HL-60 (cell line): ENCODE results near the gene LRRC42.

Experiments
- GABPA ChIP-seq: IDR thresholded peaks from 2 replicates; pipeline ENCODE4 v1.6.1; 2012; ENCODE audit warnings: low read depth
- POLR2AphosphoS5 ChIP-seq: IDR thresholded peaks from 2 replicates; pipeline ENCODE4 v1.6.1; 2012; ENCODE audit warnings: low read depth
- SPI1 ChIP-seq: IDR thresholded peaks from 2 replicates; pipeline ENCODE4 v1.6.1; 2012; ENCODE audit warnings: low read depth, mild to moderate bottlenecking, borderline replicate concordance
- TF ChIP-seq, protein P1 (sequence below): IDR thresholded peaks from one replicate; pipeline ENCODE4 v1.5.1; 2011; ENCODE audit warnings: low read length, control low read depth, inconsistent platforms; ENCODE audit not compliant: insufficient read depth
- TF ChIP-seq, protein P2 (sequence below): IDR thresholded peaks from 2 replicates; pipeline ENCODE4 v1.6.1; 2012; ENCODE audit warnings: low read depth; ENCODE audit not compliant: insufficient replicate concordance

- TF ChIP-seq, protein P1, sequence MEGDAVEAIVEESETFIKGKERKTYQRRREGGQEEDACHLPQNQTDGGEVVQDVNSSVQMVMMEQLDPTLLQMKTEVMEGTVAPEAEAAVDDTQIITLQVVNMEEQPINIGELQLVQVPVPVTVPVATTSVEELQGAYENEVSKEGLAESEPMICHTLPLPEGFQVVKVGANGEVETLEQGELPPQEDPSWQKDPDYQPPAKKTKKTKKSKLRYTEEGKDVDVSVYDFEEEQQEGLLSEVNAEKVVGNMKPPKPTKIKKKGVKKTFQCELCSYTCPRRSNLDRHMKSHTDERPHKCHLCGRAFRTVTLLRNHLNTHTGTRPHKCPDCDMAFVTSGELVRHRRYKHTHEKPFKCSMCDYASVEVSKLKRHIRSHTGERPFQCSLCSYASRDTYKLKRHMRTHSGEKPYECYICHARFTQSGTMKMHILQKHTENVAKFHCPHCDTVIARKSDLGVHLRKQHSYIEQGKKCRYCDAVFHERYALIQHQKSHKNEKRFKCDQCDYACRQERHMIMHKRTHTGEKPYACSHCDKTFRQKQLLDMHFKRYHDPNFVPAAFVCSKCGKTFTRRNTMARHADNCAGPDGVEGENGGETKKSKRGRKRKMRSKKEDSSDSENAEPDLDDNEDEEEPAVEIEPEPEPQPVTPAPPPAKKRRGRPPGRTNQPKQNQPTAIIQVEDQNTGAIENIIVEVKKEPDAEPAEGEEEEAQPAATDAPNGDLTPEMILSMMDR: no peak
- no peak for TF ChIP-seq GABPA
- TF ChIP-seq SPI1: no peak
- TF ChIP-seq POLR2AphosphoS5: no peak
- TF ChIP-seq, protein P2, sequence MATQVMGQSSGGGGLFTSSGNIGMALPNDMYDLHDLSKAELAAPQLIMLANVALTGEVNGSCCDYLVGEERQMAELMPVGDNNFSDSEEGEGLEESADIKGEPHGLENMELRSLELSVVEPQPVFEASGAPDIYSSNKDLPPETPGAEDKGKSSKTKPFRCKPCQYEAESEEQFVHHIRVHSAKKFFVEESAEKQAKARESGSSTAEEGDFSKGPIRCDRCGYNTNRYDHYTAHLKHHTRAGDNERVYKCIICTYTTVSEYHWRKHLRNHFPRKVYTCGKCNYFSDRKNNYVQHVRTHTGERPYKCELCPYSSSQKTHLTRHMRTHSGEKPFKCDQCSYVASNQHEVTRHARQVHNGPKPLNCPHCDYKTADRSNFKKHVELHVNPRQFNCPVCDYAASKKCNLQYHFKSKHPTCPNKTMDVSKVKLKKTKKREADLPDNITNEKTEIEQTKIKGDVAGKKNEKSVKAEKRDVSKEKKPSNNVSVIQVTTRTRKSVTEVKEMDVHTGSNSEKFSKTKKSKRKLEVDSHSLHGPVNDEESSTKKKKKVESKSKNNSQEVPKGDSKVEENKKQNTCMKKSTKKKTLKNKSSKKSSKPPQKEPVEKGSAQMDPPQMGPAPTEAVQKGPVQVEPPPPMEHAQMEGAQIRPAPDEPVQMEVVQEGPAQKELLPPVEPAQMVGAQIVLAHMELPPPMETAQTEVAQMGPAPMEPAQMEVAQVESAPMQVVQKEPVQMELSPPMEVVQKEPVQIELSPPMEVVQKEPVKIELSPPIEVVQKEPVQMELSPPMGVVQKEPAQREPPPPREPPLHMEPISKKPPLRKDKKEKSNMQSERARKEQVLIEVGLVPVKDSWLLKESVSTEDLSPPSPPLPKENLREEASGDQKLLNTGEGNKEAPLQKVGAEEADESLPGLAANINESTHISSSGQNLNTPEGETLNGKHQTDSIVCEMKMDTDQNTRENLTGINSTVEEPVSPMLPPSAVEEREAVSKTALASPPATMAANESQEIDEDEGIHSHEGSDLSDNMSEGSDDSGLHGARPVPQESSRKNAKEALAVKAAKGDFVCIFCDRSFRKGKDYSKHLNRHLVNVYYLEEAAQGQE: no peak
Observed at GRCh38 chr1:53942127-53942957, 3.8 kb upstream of the LRRC42 start.
